ENCODE results near the gene HLCS. TPM values are rescaled to one million over a fixed set of nuclear protein-coding genes. Genes with fewer than 3 reads are reported as not detected.

Gene HLCS
- polyA plus RNA-seq, 1 donor (not counting 4 experiments of a cell fraction or from before 2014, with no cell fraction given), result 11.5 TPM

GRCh38 chr21:36730291-36731281 lies 235.9 kb downstream of the HLCS start:
- no peaks in the 10 kb centered on the region for H3K36me3 ChIP-seq (ENCODE audit: control insufficient read depth in 2 of 2, extremely low read depth in 1 of 2, insufficient read depth in 2 of 2, low read length in 2 of 2)
- TF ChIP-seq CTCF (optimal IDR thresholded peaks at IDR 0.05 in 1 of 3, IDR thresholded peaks at IDR 0.05 in 1 of 3, conservative IDR thresholded peaks at IDR 0.05 in 1 of 3; ENCODE audit: extremely low read depth in 1 of 3, insufficient read depth in 2 of 3, low read length in 3 of 3) (no peak), EZH2 (IDR thresholded peaks at IDR 0.05; ENCODE audit: low read length) (no peak)
- peaks cover 12% of the 10 kb centered on the region for H3K27me3 ChIP-seq (ENCODE audit: control insufficient read depth, extremely low read depth, insufficient read depth, low read length)
- H3K9me1 ChIP-seq (ENCODE audit: control insufficient read depth, extremely low read depth, insufficient read depth, low read length), result no peaks in the 10 kb centered on the region
- H3K9me3 ChIP-seq (ENCODE audit: control insufficient read depth, low read depth, low read length), result no peaks in the 10 kb centered on the region
- dilution Hi-C loops (cut with MboI; ENCODE audit: extremely low pct_ligation_motif_present, low sequenced_read_pairs), result no loop called here
- no peak for DNase-seq (ENCODE audit: low read depth, low spot score)
- H2AFZ ChIP-seq (ENCODE audit: control insufficient read depth, low read length), result no peak overlapping the region
- no peaks in the 10 kb centered on the region for H4K20me1 ChIP-seq (ENCODE audit: control insufficient read depth, extremely low read depth, insufficient read depth, low read length)
- no peak for FAIRE-seq
- no peak overlapping the region for H3K4me2 ChIP-seq (ENCODE audit: control insufficient read depth, extremely low read depth, insufficient read depth, low read depth, low read length)
- no peaks in the 10 kb centered on the region for H3K79me2 ChIP-seq (ENCODE audit: control insufficient read depth, insufficient read depth, low read length)
- H3K4me3 ChIP-seq (ENCODE audit: control insufficient read depth in 2 of 3, extremely low read depth in 1 of 3, insufficient read depth in 2 of 3, low read depth in 1 of 3, low read length in 3 of 3), result no peak overlapping the region
- H3K9ac ChIP-seq (ENCODE audit: control insufficient read depth, extremely low read depth, insufficient read depth, low read length), result no peak overlapping the region
- H3K27ac ChIP-seq (ENCODE audit: control insufficient read depth, insufficient read depth, low read length), result no peak overlapping the region
- no peaks in the 10 kb centered on the region for H3K4me1 ChIP-seq (ENCODE audit: control insufficient read depth, extremely low read depth, insufficient read depth, low read length)

GRCh38 chr21:36729310-36729970 lies 237.0 kb downstream of the HLCS start:
- no peak overlapping the region for H3K4me2 ChIP-seq (ENCODE audit: control insufficient read depth, extremely low read depth, insufficient read depth, low read depth, low read length)
- peaks cover 12% of the 10 kb centered on the region for H3K27me3 ChIP-seq (ENCODE audit: control insufficient read depth, extremely low read depth, insufficient read depth, low read length)
- H4K20me1 ChIP-seq (ENCODE audit: control insufficient read depth, extremely low read depth, insufficient read depth, low read length), result no peaks in the 10 kb centered on the region
- DNase-seq (ENCODE audit: low read depth, low spot score) (no peak), FAIRE-seq (no peak)
- no peak overlapping the region for H2AFZ ChIP-seq (ENCODE audit: control insufficient read depth, low read length)
- H3K4me1 ChIP-seq (ENCODE audit: control insufficient read depth, extremely low read depth, insufficient read depth, low read length), result no peaks in the 10 kb centered on the region
- H3K79me2 ChIP-seq (ENCODE audit: control insufficient read depth, insufficient read depth, low read length), result no peaks in the 10 kb centered on the region
- TF ChIP-seq CTCF (optimal IDR thresholded peaks at IDR 0.05 in 1 of 3, IDR thresholded peaks at IDR 0.05 in 1 of 3, conservative IDR thresholded peaks at IDR 0.05 in 1 of 3; ENCODE audit: extremely low read depth in 1 of 3, insufficient read depth in 2 of 3, low read length in 3 of 3), result no peak
- no peaks in the 10 kb centered on the region for H3K9me3 ChIP-seq (ENCODE audit: control insufficient read depth, low read depth, low read length)
- H3K27ac ChIP-seq (ENCODE audit: control insufficient read depth, insufficient read depth, low read length), result no peak overlapping the region
- dilution Hi-C loops (cut with MboI; ENCODE audit: extremely low pct_ligation_motif_present, low sequenced_read_pairs), result no loop called here
- H3K4me3 ChIP-seq (ENCODE audit: control insufficient read depth in 2 of 3, extremely low read depth in 1 of 3, insufficient read depth in 2 of 3, low read depth in 1 of 3, low read length in 3 of 3), result no peak overlapping the region
- no peaks in the 10 kb centered on the region for H3K36me3 ChIP-seq (ENCODE audit: control insufficient read depth in 2 of 2, extremely low read depth in 1 of 2, insufficient read depth in 2 of 2, low read length in 2 of 2)
- H3K9ac ChIP-seq (ENCODE audit: control insufficient read depth, extremely low read depth, insufficient read depth, low read length), result no peak overlapping the region
- no peaks in the 10 kb centered on the region for H3K9me1 ChIP-seq (ENCODE audit: control insufficient read depth, extremely low read depth, insufficient read depth, low read length)
